HG03280 (cell line): Measurements from ENCODE around the gene PIGH.
"Not testable (repeated sequence)": the region's sequence is repeated elsewhere in the genome, so short reads cannot be mapped to it uniquely, and the experiment has no call there.

Experiments
- ATAC-seq: cut with Tn5 transposase; IDR thresholded peaks from one replicate; pipeline ENCODE4 v1.9.1; 2021; ENCODE audit warnings: mild to moderate bottlenecking, moderate library complexity; ENCODE audit not compliant: unreplicated experiment

The PIGH gene

GRCh38 chr14:67555518-67556090 lies 44.5 kb downstream of the PIGH start:
- ATAC-seq = no peak

GRCh38 chr14:67554341-67554740 lies 45.7 kb downstream of the PIGH start:
- ATAC-seq = no peak

GRCh38 chr14:67553547-67553946 lies 46.5 kb downstream of the PIGH start:
- ATAC-seq = no peak

- no peak for ATAC-seq
Measured at GRCh38 chr14:67551940-67552339, 48.1 kb downstream of the PIGH start.

GRCh38 chr14:67551123-67551522 lies 48.9 kb downstream of the PIGH start:
- no peak for ATAC-seq

GRCh38 chr14:67549734-67550133 lies 50.3 kb downstream of the PIGH start:
- ATAC-seq = no peak

- no peak for ATAC-seq
Measured at GRCh38 chr14:67547224-67547780, 52.8 kb downstream of the PIGH start.

GRCh38 chr14:67544590-67544989 lies 55.5 kb downstream of the PIGH start:
- ATAC-seq = no peak

GRCh38 chr14:67542620-67543019 lies 57.4 kb downstream of the PIGH start:
- ATAC-seq = not testable (repeated sequence)

GRCh38 chr14:67541448-67542387 lies 58.4 kb downstream of the PIGH start:
- no peak for ATAC-seq
